NT2/D1 (cell line): ENCODE results near the gene CATSPERZ.

Source experiments
- YY1 ChIP-seq: IDR thresholded peaks from 2 replicates; pipeline ENCODE4 v1.6.1; 2011; ENCODE audit not compliant: insufficient read length, insufficient read depth
- ZNF274 ChIP-seq: IDR thresholded peaks from 2 replicates; pipeline ENCODE4 v1.6.1; 2011; ENCODE audit warnings: mild to moderate bottlenecking, low read depth, low read length

GRCh38 chr11:64299847-64300648 is at the start of gene CATSPERZ:
- TF ChIP-seq ZNF274 (no peak), YY1 (no peak)
